Left hindlimb (tissue), 1 donor: ENCODE results near the gene MDN1.
"Not testable (repeated sequence)": the region's sequence is repeated elsewhere in the genome, so short reads cannot be mapped to it uniquely, and the experiment has no call there.

Source experiments
- DNase-seq: peaks from one replicate; pipeline ENCODE4 v3.0.0-alpha.2; 2018

MDN1 gene

GRCh38 chr6:89819336-89820130, at the start of gene MDN1:
MDN1 (minus strand) TSS chr6:89819794; CDS start chr6:89819607, 187 bp downstream.
- DNase-seq: peak; percentile 91

- no peak for DNase-seq
Measured at GRCh38 chr6:89866024-89866678, 46.6 kb upstream of the MDN1 start.

GRCh38 chr6:89862698-89863097, 43.1 kb upstream of the MDN1 start:
- DNase-seq: no peak

GRCh38 chr6:89862273-89862672, 42.7 kb upstream of the MDN1 start:
- no peak for DNase-seq

GRCh38 chr6:89859744-89860143, 40.1 kb upstream of the MDN1 start:
- no peak for DNase-seq

- no peak for DNase-seq
Measured at GRCh38 chr6:89858041-89858440, 38.4 kb upstream of the MDN1 start.

GRCh38 chr6:89853068-89853467, 33.5 kb upstream of the MDN1 start:
- DNase-seq: no peak

GRCh38 chr6:89847513-89847912, 27.9 kb upstream of the MDN1 start:
- DNase-seq: not testable (repeated sequence)

- DNase-seq: no peak
Measured at GRCh38 chr6:89843070-89843469, 23.5 kb upstream of the MDN1 start.

- no peak for DNase-seq
Measured at GRCh38 chr6:89842228-89842627, 22.6 kb upstream of the MDN1 start.

GRCh38 chr6:89840538-89840937, 20.9 kb upstream of the MDN1 start:
- DNase-seq: no peak

GRCh38 chr6:89836639-89837222, 17.1 kb upstream of the MDN1 start:
- DNase-seq: no peak

GRCh38 chr6:89834884-89835792, 15.5 kb upstream of the MDN1 start:
- no peak for DNase-seq

GRCh38 chr6:89830170-89830809, 10.7 kb upstream of the MDN1 start:
- no peak for DNase-seq

- peak; percentile 97 for DNase-seq
Measured at GRCh38 chr6:89829472-89830169, 10.0 kb upstream of the MDN1 start, which contains the start of gene CASP8AP2. CASP8AP2 (plus strand) TSS chr6:89829880.

GRCh38 chr6:89828988-89829471, 9.4 kb upstream of the MDN1 start:
- peak; percentile 38 for DNase-seq

- DNase-seq: not testable (repeated sequence)
Measured at GRCh38 chr6:89828475-89828987, 8.9 kb upstream of the MDN1 start.

- DNase-seq: no peak
Measured at GRCh38 chr6:89826029-89826528, 6.5 kb upstream of the MDN1 start.

- DNase-seq: no peak
Measured at GRCh38 chr6:89818977-89819335, 638 bp downstream of the MDN1 start.

GRCh38 chr6:89817481-89817880, 2.1 kb downstream of the MDN1 start:
- no peak for DNase-seq

GRCh38 chr6:89813422-89813821, 6.2 kb downstream of the MDN1 start:
- DNase-seq: not testable (repeated sequence)
